Testis (tissue), 2 donors: ENCODE results near the gene MS4A12.

Experiments
- CTCF ChIP-seq, 3 experiments: fragments of 450-650 bp in 2 of 3; fragments of 200-600 bp in 1 of 3; sonication (generic) in 1 of 3; IDR thresholded peaks; one replicate each; pipeline ENCODE4 v1.5.1; 2016 to 2019; ENCODE audit warnings: antibody characterized with exemption in 3 of 3, mild to moderate bottlenecking in 2 of 3, moderate library complexity in 1 of 3
- POLR2A ChIP-seq: fragments of 450-650 bp; IDR thresholded peaks from one replicate; pipeline ENCODE4 v1.6.1; 2017; ENCODE audit warnings: antibody characterized with exemption, mild to moderate bottlenecking, moderate library complexity

DNA sequence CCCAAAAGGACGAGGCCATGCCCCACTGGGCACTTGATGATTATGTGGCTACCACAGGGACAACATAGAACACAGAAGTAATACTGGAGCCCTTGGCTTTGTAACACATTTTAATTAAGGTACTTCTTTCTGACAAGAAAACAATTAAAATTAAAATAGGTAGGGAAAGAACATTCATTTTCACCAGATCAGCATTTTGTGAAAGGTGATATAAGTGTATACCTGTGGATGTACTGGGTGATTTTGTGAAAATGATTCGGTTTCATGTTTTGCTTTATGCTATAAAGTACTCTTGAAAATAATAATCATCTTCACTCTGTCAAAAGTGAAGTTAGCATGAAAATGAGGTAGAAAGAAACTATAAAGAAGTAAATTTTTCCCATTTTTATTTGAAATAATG lies 876 bp downstream of the MS4A12 start:
- TF ChIP-seq CTCF (IDR thresholded peaks at IDR 0.05) (no peak), POLR2A (no peak)
